Measurements from ENCODE around the gene CETP. TPM values are rescaled to one million over a fixed set of nuclear protein-coding genes. Genes with fewer than 3 reads are reported as not detected.

Gene CETP
- total RNA-seq, 1 experiment from 2014 or later, result not detected

GRCh38 chr16:56945847-56946527 is 15.8 kb upstream of the CETP start:
- peaks cover 17% of the 10 kb centered on the region for H3K4me1 ChIP-seq (ENCODE audit: insufficient read depth, low read length)
- no peaks in the 10 kb centered on the region for H3K27me3 ChIP-seq (ENCODE audit: low read length)
- H3K27ac ChIP-seq (ENCODE audit: low read length), result no peak overlapping the region
- H3K9ac ChIP-seq (ENCODE audit: low read length), result no peak overlapping the region
- H3K4me2 ChIP-seq (ENCODE audit: low read length), result no peak overlapping the region
- CTCF ChIA-PET, result no interaction called here
- intact Hi-C loops (cut with micrococcal nuclease), result loop anchor here (5.0 to 10.0 kb wide), 4 partner anchors 41 to 221 kb away; partner anchors contain the start of genes NLRC5 and SLC12A3
- H2AFZ ChIP-seq (ENCODE audit: low read length), result no peak overlapping the region
- no peaks in the 10 kb centered on the region for H3K9me3 ChIP-seq (ENCODE audit: low read length)
- no peaks in the 10 kb centered on the region for H3K79me2 ChIP-seq (ENCODE audit: low read length)
- H3F3A ChIP-seq (ENCODE audit: low read length, unreplicated experiment), result no peaks in the 10 kb centered on the region
- no peak overlapping the region for H3K4me3 ChIP-seq (ENCODE audit: low read length)
- no peak for DNase-seq
- ATAC-seq, result no peak
- POLR2A ChIA-PET (ENCODE audit: unreplicated experiment), result no interaction called here
- peaks cover 26% of the 10 kb centered on the region for H3K36me3 ChIP-seq (ENCODE audit: low read depth, low read length)
- no TSS peak for BruUV-seq (replicated peaks)
- H3K9me2 ChIP-seq (replicated peaks; ENCODE audit: low read length), result no peaks in the 10 kb centered on the region
- H4K20me1 ChIP-seq (ENCODE audit: low read length), result no peaks in the 10 kb centered on the region
- TF ChIP-seq CTCF (conservative IDR thresholded peaks at IDR 0.05; ENCODE audit: low read depth, low read length) (no peak), EZH2 (IDR thresholded peaks at IDR 0.05; ENCODE audit: low read length, unreplicated experiment) (no peak), EZH2phosphoT487 (IDR thresholded peaks at IDR 0.05; ENCODE audit: borderline replicate concordance, low read length) (no peak)

DNA sequence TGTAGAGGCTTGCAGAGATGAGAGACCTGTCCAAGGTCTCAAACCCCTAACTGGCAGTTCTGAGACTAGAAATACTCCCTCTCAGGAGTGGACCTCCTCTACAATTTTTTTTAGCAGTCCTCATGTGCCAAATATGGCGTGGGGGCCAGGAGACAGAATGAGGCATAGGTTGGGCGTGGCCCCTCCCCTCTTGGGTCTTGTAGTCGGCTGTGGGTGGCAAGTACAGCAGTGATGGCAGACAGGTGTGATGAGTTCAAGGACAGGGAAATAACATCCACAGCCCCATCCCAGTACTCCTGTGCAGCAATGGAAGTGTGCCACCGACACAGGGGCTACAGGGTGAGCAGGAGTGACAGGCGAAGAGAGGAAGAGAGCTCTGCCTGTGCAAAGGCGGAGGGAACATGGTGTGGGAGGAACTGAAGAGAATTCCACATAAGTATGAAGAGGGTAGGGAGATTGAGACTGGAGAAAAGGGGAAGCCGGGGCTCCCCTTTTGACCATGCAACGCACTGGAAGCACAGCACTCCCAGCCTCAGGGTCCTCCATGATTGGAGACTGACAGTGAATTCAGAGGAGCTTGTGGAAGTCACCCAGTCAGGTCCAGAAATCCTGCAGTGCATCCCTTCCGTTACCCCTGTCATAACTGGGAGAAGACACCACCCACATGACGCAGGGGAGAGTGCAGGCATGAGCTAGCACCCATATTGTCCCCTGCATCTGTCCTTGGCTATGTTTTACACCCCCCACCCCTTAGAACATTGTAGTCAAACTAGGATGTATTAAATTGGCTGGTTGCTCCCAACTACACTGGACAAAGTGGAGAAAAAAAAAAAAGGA is 14.8 kb upstream of the CETP start:
- peaks cover 19% of the 10 kb centered on the region; the same call in 1 of the 2 replicates for H3K36me3 ChIP-seq (ENCODE audit: low read depth, low read length)
- no peaks in the 10 kb centered on the region for H3K9me2 ChIP-seq (replicated peaks; ENCODE audit: low read length)
- H3K79me2 ChIP-seq (ENCODE audit: low read length), result no peaks in the 10 kb centered on the region
- ChIA-PET POLR2A (ENCODE audit: unreplicated experiment) (interaction anchor here (0.5 kb wide), 2 partner anchors 241 to 320 kb away, joined by 4 read pairs; no protein-coding TSS in a partner anchor), CTCF (interaction anchor here (0.8 kb wide), 1 partner anchor 98 kb away, joined by 3 read pairs; no protein-coding TSS in a partner anchor)
- no peak overlapping the region for H2AFZ ChIP-seq (ENCODE audit: low read length)
- H3K27ac ChIP-seq (ENCODE audit: low read length), result no peak overlapping the region
- BruUV-seq (replicated peaks), result TSS peak; percentile 2
- intact Hi-C loops (cut with micrococcal nuclease), result loop anchor here (5.0 to 10.0 kb wide), 4 partner anchors 40 to 220 kb away; partner anchors contain the start of genes NLRC5 and SLC12A3
- DNase-seq (no peak), ATAC-seq (peak; percentile 2; the same call in 1 of the 2 replicates)
- peaks cover 17% of the 10 kb centered on the region for H3K4me1 ChIP-seq (ENCODE audit: insufficient read depth, low read length)
- H3K4me2 ChIP-seq (ENCODE audit: low read length), result no peak overlapping the region
- H4K20me1 ChIP-seq (ENCODE audit: low read length), result no peaks in the 10 kb centered on the region
- no peaks in the 10 kb centered on the region for H3K27me3 ChIP-seq (ENCODE audit: low read length)
- TF ChIP-seq EZH2phosphoT487 (IDR thresholded peaks at IDR 0.05; ENCODE audit: borderline replicate concordance, low read length) (no peak), EZH2 (IDR thresholded peaks at IDR 0.05; ENCODE audit: low read length, unreplicated experiment) (no peak), CTCF (conservative IDR thresholded peaks at IDR 0.05; ENCODE audit: low read depth, low read length) (no peak)
- H3F3A ChIP-seq (ENCODE audit: low read length, unreplicated experiment), result no peaks in the 10 kb centered on the region
- H3K9me3 ChIP-seq (ENCODE audit: low read length), result no peaks in the 10 kb centered on the region
- no peak overlapping the region for H3K9ac ChIP-seq (ENCODE audit: low read length)
- H3K4me3 ChIP-seq (ENCODE audit: low read length), result no peak overlapping the region

Data from PC-3 (cell line).